Vagina (tissue), 2 donors: ENCODE results near the gene ID3. TPM values are rescaled to one million over a fixed set of nuclear protein-coding genes. Genes with fewer than 3 reads are reported as not detected.

ENCODE experiments used
- DNase-seq, 2 donors: peaks; one replicate each; pipeline ENCODE4 v3.0.0-alpha.2; 2017; ENCODE audit errors: extremely low spot score in 2 of 2
- H3K27ac ChIP-seq: fragments of 200-600 bp; sonication (generic); one replicate; pipeline ENCODE4 v1.5.1; 2019
- H3K27me3 ChIP-seq: fragments of 200-600 bp; sonication (generic); one replicate; pipeline ENCODE4 v1.5.1; 2019
- H3K36me3 ChIP-seq, 2 donors: fragments of 200-600 bp; sonication (generic); one replicate each; pipeline ENCODE4 v1.5.1; 2017 to 2019
- H3K4me1 ChIP-seq: fragments of 200-600 bp; sonication (generic); one replicate; pipeline ENCODE4 v1.5.1; 2019
- H3K4me3 ChIP-seq, 2 donors: fragments of 200-600 bp; sonication (generic); 1 replicate in 1 of 2; 2 replicates in 1 of 2; pipeline ENCODE4 v1.5.1; 2016 to 2019
- H3K9me3 ChIP-seq: fragments of 200-600 bp; sonication (generic); one replicate; pipeline ENCODE4 v1.5.1; 2019
- CTCF ChIP-seq, 3 experiments: fragments of 450-650 bp in 2 of 3; fragments of 200-600 bp in 1 of 3; sonication (generic) in 1 of 3; IDR thresholded peaks; one replicate each; pipeline ENCODE4 v1.5.1; 2017 to 2019; ENCODE audit warnings: antibody characterized with exemption in 3 of 3, mild to moderate bottlenecking in 2 of 3, moderate library complexity in 2 of 3
- POLR2A ChIP-seq, 2 donors: fragments of 450-650 bp; IDR thresholded peaks; one replicate each; pipeline ENCODE4 v1.6.1; 2017; ENCODE audit warnings: antibody characterized with exemption in 2 of 2, mild to moderate bottlenecking in 2 of 2, moderate library complexity in 2 of 2
- POLR2AphosphoS5 ChIP-seq, 2 donors: sonication (generic); formaldehyde crosslinking; IDR thresholded peaks; one replicate each; pipeline ENCODE4 v1.9.0; 2017; ENCODE audit warnings: antibody characterized with exemption in 2 of 2, mild to moderate bottlenecking in 2 of 2, low read depth in 1 of 2; ENCODE audit not compliant: insufficient read depth in 1 of 2
- intact Hi-C: fragments of 100-400 bp; cut with DNase I; formaldehyde crosslinking; loops from one replicate; pipeline ENCODE4 v1.15.1; 2023
- total RNA-seq: library from RNA; depleted of rRNA; stranded (reverse); fragments of >200 nt; gene quantifications from one replicate; pipeline ENCODE4 v1.2.3, GENCODE V29; 2016

The ID3 gene
- total RNA-seq, 1 donor from 2014 or later = 358 TPM

GRCh38 chr1:23528250-23528978 is 30.9 kb downstream of the ID3 start:
- Histone ChIP-seq H3K27ac (no peak overlapping the region), H3K4me3 (no peak overlapping the region), H3K4me1 (peaks cover 53% of the 10 kb centered on the region), H3K27me3 (no peaks in the 10 kb centered on the region), H3K9me3 (no peaks in the 10 kb centered on the region), H3K36me3 (no peaks in the 10 kb centered on the region)
- TF ChIP-seq POLR2A (IDR thresholded peaks at IDR 0.05) (no peak), POLR2AphosphoS5 (IDR thresholded peaks at IDR 0.05; ENCODE audit: insufficient read depth in 1 of 2, low read depth in 1 of 2) (peak; percentile 18 to 19)
- intact Hi-C loops = no loop called here
- no peak for DNase-seq

GRCh38 chr1:23527900-23528249 is 31.4 kb downstream of the ID3 start:
- H3K4me3 ChIP-seq = no peak overlapping the region
- H3K9me3 ChIP-seq = no peaks in the 10 kb centered on the region
- H3K27me3 ChIP-seq = no peaks in the 10 kb centered on the region
- intact Hi-C loops = no loop called here
- H3K4me1 ChIP-seq = peaks cover 51% of the 10 kb centered on the region
- DNase-seq = no peak
- no peak overlapping the region for H3K27ac ChIP-seq
- TF ChIP-seq POLR2AphosphoS5 (IDR thresholded peaks at IDR 0.05; ENCODE audit: insufficient read depth in 1 of 2, low read depth in 1 of 2) (no peak), POLR2A (IDR thresholded peaks at IDR 0.05) (no peak), CTCF (IDR thresholded peaks at IDR 0.05) (no peak)
- no peaks in the 10 kb centered on the region for H3K36me3 ChIP-seq

GRCh38 chr1:23527366-23527765 is 31.9 kb downstream of the ID3 start:
- Histone ChIP-seq H3K27ac (no peak overlapping the region), H3K36me3 (no peaks in the 10 kb centered on the region), H3K4me1 (peaks cover 51% of the 10 kb centered on the region), H3K9me3 (no peaks in the 10 kb centered on the region), H3K27me3 (no peaks in the 10 kb centered on the region), H3K4me3 (no peak overlapping the region)
- no peak for DNase-seq
- intact Hi-C loops = no loop called here
- TF ChIP-seq POLR2A (IDR thresholded peaks at IDR 0.05) (no peak), CTCF (IDR thresholded peaks at IDR 0.05) (no peak), POLR2AphosphoS5 (IDR thresholded peaks at IDR 0.05; ENCODE audit: insufficient read depth in 1 of 2, low read depth in 1 of 2) (no peak)

- H3K27ac ChIP-seq = no peak overlapping the region
Measured at GRCh38 chr1:23526329-23527041, 32.8 kb downstream of the ID3 start.

More at GRCh38 chr1:23526329-23527041, 32.8 kb downstream of the ID3 start:
- TF ChIP-seq CTCF (IDR thresholded peaks at IDR 0.05) (no peak), POLR2AphosphoS5 (IDR thresholded peaks at IDR 0.05; ENCODE audit: insufficient read depth in 1 of 2, low read depth in 1 of 2) (no peak)
- DNase-seq = no peak
- peaks cover 43% of the 10 kb centered on the region for H3K4me1 ChIP-seq
- H3K27me3 ChIP-seq = no peaks in the 10 kb centered on the region
- no peaks in the 10 kb centered on the region for H3K9me3 ChIP-seq
- H3K4me3 ChIP-seq = no peak overlapping the region
- intact Hi-C loops = no loop called here
- no peaks in the 10 kb centered on the region for H3K36me3 ChIP-seq
